Activated CD8-positive, alpha-beta memory T cell treated with anti-CD3 and anti-CD28 coated beads for 48 hours (primary cell): Measurements from ENCODE around the gene UMOD.

Experiments
- DNase-seq, 3 experiments: peaks; one replicate each; pipeline ENCODE4 v3.0.0-alpha.2; 2020; ENCODE audit warnings: low read depth in 2 of 3, low spot score in 2 of 3

UMOD gene

GRCh38 chr16:20364051-20364450 lies 11.5 kb upstream of the UMOD start:
- DNase-seq, result no peak

DNA sequence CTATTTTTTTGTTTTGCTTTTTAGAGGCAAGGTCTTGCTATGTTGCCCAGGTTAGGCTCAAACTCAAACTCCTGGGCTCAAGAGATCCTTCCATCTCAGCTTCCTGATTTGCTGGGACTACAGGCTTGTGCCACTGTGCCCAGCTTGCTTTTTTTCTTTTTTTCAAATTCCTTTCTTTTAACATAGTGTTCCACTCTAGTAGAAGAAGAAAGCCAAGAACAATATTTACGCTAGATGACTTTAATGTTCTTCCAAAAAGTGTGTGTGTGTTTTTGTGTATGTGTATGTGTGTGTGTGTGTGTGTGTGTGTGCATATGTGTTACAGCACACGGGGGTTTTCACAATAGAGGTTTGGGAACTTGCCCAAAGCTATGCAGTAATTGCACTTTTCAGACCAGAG lies 10.7 kb upstream of the UMOD start:
- no peak for DNase-seq

DNA sequence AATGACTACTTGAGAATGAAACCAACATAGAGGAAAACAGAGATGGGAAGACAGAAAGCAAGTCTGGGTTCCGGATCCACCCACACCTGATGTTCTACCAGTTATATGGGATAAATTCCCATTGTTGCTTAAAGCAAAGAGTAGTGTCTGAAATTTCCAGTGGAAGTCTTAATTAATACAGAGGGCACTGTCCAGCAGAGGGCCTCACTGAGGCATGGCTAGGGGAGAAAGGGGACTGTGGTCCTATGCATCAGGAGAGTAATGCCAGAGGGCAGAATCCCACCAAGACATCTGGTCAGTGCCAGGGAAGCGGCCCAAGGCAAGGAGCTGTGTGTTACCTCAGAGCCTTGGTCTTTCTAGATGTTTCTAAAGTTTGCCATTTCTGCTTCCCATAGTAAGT lies 7.5 kb upstream of the UMOD start:
- DNase-seq, result no peak

GRCh38 chr16:20355114-20355782 lies 2.7 kb upstream of the UMOD start:
- DNase-seq, result no peak

DNA sequence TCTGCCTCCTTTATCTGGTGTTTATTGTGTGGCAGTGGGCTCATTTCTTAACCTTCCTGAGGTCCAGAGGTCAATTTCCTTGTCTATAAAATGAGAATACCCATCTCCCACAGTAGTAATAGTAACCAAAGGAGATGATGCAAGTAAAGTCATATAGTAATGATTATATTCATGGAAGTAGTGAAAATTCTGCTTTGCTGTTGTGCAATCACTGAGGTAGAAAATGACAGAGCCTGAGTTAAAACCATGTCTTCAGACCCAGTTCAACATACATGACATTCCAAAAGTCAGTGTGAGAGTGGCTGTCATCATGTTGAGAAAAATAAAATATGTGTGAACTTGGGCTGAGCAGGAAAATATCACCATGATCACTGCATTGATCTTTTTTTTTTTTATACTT lies 864 bp upstream of the UMOD start:
- no peak for DNase-seq

DNA sequence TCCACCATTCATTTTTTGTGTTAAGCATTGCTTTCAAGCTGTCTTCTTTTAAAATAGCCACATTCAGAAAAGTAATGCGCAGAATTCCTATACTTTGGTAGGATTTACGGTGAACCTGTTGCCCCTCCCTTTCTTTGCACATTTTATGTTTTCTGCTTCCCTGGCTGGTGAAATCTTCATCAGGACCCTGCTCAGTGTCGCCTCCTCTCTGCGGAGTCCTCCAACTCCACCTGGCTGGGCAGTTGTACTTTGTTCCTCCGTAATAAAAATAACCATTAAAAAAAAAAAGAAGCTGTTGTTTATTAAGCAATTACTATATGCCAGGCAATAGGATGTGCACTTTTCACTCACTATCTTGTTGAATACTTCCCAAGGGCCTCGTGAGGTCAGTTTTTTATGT lies 2.9 kb downstream of the UMOD start:
- DNase-seq, result no peak

DNA sequence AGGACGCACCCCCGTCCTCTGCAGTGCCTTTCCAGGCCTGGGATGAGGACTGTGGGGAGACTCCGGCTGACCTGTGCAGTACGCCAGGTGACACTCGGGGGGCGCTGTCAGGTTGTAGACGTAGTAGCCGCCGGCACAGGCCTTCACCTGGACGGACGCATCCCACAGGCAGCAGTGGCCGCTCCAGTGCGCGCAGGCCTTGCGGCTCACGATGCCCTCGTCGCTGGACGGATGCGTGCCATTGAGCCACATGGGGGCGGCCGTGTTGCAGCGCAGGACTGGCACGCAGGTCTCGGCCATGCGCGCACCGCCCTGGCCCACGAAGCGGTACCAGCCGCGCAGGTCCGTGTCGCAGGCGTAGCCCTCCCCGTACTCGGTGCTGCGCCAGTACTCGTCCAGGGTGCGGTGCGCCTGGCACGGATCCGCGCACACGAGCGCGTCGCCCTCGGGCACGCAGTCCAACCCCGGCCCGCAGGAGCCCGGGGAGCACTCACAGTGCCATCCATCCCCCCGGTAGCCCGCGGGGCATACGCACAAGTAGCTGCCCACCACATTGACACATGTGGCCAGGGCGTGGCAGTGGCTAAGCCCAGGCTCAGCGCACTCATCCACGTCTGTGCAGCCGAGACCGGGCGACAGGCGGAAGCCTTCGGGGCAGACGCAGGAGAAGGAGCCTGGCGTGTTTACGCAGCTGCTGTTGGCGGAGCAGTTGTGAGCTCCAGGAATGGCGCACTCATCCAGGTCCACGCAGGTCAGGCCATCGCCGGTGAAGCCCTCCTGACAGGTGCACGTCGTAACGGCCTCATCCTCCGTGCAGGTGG lies 3.9 kb downstream of the UMOD start:
- no peak for DNase-seq

DNA sequence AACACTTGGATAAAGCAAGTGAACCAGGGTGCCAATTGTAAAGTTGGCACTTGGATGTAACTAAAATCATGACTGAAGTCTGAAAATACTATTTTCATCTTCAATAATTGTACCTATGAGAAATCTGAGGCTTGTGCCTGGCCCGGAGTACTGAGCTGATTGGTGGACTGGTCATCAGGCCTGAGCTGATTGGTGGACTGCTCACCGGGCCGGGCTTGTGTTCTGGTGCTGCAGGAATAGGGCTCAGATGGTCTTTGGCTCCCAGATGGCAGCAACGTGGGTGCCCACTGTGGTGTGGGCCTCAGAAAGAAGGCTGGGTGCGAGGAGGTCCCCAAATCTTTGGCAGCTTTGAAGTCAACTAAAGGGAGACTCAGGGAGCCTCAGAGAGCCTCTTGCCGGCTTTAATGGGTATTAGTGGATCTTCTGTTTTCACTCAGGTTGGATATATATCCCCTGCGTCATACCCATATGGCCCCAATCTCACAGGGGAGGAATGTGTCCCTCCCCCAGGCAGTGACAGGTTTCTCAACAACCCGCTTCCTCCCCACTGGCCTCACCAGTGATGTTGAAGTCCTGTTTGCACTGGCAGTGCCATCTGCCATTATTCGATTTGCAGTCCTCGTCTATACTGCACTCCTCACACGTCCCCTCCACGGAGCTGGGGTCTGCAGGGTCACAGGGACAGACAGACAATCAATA lies 4.7 kb downstream of the UMOD start:
- DNase-seq, result no peak

DNA sequence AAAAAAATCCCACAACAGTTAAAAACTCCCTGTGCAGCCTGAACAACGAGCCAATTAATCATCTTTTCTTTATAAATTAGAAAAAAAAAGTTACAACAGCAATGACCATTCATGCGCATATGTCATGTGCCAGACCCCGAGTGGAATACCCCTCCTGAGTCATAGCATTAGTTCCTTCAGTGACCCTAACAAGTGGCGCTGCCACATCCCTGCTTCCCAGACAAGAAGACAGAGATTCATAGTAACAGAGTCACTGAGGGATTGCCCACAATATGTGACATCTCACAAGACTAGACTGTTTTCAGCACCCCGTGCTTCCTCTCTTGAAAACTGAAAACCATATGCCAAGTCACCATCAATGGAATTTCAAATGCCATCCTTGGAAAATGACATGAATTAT lies 7.9 kb downstream of the UMOD start:
- no peak for DNase-seq

GRCh38 chr16:20339744-20340143 lies 12.8 kb downstream of the UMOD start:
- no peak for DNase-seq

GRCh38 chr16:20336955-20337354 lies 15.6 kb downstream of the UMOD start:
- no peak for DNase-seq

GRCh38 chr16:20334396-20334795 lies 18.1 kb downstream of the UMOD start:
- no peak for DNase-seq

DNA sequence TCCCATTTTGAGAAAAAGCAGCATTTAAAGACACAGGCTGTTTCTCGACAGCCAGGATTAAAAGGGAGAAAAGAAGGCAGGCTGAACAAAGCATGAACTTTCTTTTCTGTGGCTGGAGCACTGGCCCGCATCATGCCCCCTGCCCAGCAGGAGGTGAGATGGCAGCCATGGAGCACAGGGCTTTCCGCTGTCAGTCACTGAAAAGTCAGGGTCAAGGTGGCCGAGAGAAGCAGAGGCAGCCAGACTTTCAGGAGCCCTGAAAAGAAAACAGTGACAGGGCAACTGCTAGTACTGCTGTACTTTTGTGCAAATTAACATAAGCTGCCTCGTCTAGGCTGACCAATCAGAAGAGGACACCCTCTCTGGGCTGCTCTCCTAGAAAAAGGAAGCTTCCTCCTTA lies 19.4 kb downstream of the UMOD start:
- no peak for DNase-seq

- no peak for DNase-seq
Measured at GRCh38 chr16:20332411-20332810, 20.1 kb downstream of the UMOD start.

DNA sequence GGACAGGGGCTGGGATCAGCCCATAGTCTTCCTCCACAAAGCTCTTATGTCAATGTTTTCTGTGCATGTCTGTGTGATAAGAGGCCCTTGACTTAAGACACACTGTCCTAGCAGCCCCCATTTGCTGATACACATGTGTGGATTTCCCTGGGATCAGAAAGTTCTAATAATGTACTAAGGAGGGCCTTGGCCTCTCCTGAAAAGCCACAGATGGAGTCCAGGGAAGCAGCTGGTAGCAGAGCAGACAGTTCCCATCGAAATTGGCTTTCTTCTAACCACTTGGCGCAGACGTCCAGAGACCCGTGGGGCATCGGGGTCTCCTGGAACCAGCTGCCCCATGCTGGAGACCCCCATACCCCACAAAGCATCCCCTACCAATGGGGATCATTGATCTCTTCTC lies 20.9 kb downstream of the UMOD start:
- DNase-seq, result no peak

GRCh38 chr16:20329392-20330138 lies 22.9 kb downstream of the UMOD start:
- no peak for DNase-seq

DNA sequence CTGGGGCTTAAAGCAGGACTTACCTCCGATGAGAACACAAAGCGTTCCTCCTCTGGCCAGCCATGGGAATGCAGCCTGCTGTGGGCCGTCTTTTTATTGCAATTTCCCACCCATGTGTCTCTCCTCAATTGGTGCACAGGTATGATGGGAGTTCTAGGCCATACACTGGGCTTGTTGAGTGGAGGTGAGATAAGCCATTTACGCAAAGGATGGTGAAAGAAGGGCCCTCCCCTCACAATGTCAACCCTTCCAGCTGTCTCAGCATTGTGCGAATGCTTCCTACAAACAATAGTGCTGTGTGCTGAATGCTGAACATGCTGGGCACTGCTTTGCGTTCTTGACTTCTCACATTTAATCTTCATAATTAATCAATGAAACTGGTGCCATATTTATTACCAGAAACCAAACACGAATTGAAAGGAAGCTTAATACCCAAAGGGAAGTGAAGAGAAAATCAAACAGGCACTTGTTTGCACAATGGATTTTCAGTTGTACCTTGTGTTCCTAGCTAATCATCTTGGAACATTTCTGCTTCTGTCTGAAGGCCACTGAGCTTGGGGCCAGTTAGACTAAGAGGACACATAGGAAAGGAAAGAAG lies 25.0 kb downstream of the UMOD start, which contains the start of gene GP2:
Gene GP2, minus strand, starts transcription at position 70 of the 598 bp plus-strand sequence. CDS start 1,082 bp downstream, outside the sequence.
- no peak for DNase-seq

DNA sequence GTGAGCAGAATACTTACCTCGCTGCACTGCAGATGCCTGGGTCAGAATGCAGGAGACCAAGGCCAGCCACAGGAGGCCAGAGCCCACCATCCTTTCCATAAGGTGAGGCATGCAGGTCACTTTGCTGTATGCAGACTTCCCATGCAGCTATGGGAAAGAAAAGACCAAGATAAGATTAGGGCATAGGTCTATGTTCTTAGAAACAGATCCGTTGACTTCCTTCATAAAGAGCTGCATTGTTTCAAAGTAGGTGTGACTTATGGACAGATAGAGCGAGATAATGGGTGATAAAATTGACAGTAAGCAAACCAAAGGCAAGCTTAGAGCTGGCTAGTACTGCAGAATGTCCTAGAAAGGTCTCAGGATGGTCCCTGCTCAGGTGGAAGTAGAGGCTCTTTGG lies 26.2 kb downstream of the UMOD start:
- no peak for DNase-seq

DNA sequence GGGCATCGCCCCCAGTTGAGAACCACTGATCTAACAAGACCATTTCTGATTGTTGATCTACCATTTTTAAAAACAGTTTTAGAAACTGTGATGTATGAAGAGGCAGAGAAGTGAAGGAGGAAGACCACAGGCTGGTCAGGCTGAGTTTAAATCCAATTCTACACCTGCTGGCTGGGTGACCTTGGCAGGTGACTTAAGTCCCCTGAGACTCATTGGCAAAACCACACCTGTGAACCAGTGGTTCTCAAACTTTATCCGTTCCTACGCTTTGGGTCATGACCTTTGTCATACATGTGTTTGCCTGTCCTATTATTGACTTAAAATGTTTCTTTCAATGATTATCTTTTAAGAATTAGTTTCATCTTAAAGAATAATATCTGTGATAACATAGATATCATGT lies 27.5 kb downstream of the UMOD start:
- no peak for DNase-seq

DNA sequence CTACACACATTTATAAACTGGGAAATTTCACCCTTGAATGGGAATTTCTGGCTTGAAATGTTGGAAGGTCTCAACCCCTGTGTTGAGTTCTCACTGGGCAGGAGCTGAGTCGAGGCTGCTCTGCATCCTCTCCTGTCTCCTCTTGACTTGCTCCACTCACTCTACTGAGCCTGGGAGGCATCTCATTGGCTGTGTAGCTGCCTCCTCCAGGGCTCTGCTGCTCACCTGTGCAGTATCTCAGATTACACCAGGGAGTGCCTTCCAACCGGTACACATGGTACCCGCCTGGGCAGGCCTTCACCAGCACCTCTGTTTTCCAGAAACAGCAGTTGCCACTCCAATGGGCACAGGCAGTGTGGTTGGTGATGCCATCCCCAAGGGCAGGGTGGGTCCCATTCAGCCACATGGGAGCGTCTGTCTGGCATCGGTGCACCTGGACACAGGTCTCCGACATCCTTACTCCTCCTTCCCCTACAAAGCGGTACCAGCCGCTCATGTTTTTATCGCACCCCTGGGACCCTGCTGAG lies 28.9 kb downstream of the UMOD start:
- no peak for DNase-seq

GRCh38 chr16:20322696-20323095 lies 29.8 kb downstream of the UMOD start:
- DNase-seq, result no peak
